ENCODE measurements around the gene PGAP1.

The PGAP1 gene

DNA sequence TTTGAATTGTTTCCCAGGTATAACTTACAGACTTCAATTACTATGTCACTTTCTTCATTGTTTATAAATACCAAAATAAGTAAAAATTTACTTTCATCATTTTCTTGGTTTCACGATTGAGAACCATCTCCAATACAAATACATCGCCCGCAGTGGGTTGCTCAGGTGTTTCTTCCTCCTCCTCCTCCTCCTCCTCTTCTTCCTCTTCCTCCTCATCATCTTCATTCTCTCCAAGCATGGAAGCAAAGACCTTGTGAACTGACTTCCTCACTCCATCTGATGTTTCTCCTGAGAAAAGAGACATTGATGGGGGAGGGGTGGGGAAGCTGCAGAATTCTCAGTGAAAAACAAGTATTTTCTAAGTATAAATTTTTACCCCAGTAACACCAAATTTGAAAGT lies 133.6 kb downstream of the PGAP1 start:
- no peak for DNase-seq (ENCODE audit: low read depth)

DNA sequence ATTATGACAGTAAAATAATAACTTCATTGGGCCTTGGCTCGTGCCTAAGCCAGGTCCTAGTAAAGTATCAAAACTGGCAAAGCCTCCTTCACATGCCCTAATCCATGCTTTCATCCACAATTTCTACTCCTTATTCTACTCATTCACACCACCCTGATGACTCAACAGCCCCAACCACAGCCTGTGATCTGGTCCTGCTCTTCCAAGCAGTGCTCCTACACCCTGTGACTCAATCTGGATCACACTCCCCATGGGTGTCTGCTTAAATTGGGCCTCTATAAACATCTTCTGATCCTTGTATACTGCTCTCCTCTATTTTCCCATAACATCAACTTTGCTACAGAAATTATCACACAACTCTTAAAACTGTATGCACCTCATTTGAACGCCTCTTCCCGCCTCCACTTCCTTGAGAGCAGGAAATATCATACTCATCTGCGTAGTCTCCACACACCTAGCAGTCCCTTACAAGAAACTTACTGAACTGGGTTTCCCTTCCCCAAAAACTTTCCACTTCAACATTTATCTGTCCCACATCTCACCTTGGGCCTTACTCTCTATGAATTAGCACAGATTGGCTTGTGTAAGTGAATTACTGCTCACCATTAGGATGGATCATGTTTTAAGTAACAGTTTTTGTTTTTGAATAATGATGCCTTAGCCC lies 142.9 kb downstream of the PGAP1 start:
- no peak for DNase-seq (ENCODE audit: low read depth)
